Measurements from ENCODE around the gene C9orf50.

The C9orf50 gene

DNA sequence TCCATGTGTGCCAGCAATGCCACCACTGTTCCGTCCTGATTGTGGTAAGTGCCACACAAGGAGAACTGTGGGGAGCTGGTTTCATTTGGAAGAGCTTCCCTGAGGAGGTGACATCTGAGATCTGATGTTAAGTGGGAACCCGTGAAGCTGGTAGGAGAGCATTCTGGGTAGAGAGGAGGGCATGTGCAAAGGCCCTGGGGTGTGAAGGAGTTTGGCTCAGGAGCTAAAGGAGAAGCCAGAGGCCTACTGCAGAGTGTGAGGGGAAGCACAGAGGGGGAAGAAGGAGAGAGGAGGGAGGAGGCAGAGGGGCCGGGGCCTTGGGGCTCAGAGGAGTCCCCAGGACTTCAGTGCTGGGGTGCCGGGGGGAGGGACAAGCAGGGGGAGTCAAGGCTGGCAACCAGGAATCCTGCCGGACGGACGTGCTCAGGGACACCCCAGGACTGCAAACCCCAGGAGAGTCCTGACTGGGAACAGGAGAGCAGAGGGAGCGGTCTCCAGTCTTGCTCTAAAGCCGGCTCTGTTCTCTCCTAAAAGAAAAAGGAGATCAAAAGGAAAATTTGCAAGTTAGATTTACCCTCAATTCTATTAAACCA, 19.7 kb downstream of the C9orf50 start:
- ChIA-PET CTCF (no interaction called here), POLR2A (interaction anchor here (1.0 kb wide), 1 partner anchor 19 kb away, joined by 3 read pairs; no protein-coding TSS in a partner anchor)
- TF ChIP-seq ZNF384 (IDR thresholded peaks at IDR 0.05) (no peak), FOXK2 (IDR thresholded peaks at IDR 0.05) (no peak), FOXA1 (IDR thresholded peaks at IDR 0.05) (no peak), BHLHE40 (IDR thresholded peaks at IDR 0.05; ENCODE audit: borderline replicate concordance) (no peak), HDGF (IDR thresholded peaks at IDR 0.05; ENCODE audit: borderline replicate concordance) (no peak), LEF1 (IDR thresholded peaks at IDR 0.05; ENCODE audit: borderline replicate concordance) (no peak), ELF4 (IDR thresholded peaks at IDR 0.05) (no peak), FOXM1 (IDR thresholded peaks at IDR 0.05; ENCODE audit: borderline replicate concordance) (no peak), SUZ12 (IDR thresholded peaks at IDR 0.05) (no peak), SP1 (IDR thresholded peaks at IDR 0.05) (no peak), NFRKB (IDR thresholded peaks at IDR 0.05) (no peak), CTBP1 (IDR thresholded peaks at IDR 0.05; ENCODE audit: borderline replicate concordance) (no peak), L3MBTL2 (conservative IDR thresholded peaks at IDR 0.05) (no peak), TARDBP (IDR thresholded peaks at IDR 0.05) (no peak), ARNT (IDR thresholded peaks at IDR 0.05) (no peak)
- TF ChIP-seq, protein P1, sequence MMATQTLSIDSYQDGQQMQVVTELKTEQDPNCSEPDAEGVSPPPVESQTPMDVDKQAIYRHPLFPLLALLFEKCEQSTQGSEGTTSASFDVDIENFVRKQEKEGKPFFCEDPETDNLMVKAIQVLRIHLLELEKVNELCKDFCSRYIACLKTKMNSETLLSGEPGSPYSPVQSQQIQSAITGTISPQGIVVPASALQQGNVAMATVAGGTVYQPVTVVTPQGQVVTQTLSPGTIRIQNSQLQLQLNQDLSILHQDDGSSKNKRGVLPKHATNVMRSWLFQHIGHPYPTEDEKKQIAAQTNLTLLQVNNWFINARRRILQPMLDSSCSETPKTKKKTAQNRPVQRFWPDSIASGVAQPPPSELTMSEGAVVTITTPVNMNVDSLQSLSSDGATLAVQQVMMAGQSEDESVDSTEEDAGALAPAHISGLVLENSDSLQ (IDR thresholded peaks at IDR 0.05): no peak
- DNase-seq (ENCODE audit: extremely low spot score): no peak

DNA sequence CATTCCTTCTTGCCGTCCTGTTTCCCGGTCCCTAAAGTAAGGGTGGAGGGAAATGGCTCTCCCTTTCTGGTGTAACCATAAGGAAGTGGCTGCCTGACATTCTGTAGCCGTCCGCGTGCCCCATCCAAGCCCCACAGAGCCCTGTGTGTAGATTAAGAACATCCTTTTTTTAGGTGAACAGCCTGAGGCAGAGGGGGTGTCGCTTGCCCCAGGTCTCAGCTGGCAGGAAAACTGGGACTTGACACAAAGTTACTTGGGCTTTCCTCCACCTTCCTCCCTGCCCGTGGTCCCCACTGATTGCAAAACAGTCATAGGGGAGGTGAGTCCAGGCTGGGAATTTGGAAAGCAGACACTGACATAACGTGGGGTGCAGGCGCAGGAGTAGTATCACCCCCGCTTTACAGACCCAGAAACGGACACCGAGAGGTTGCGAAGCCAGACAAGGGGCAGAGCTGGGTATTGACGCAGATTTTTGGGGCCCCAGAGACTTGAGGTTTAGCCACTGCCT, 22.8 kb downstream of the C9orf50 start:
- ChIA-PET POLR2A (no interaction called here), CTCF (no interaction called here)
- TF ChIP-seq FOXM1 (IDR thresholded peaks at IDR 0.05; ENCODE audit: borderline replicate concordance): no peak
- no peak for TF ChIP-seq ARNT (IDR thresholded peaks at IDR 0.05)
- no peak for TF ChIP-seq CTBP1 (IDR thresholded peaks at IDR 0.05; ENCODE audit: borderline replicate concordance)
- TF ChIP-seq ELF4 (IDR thresholded peaks at IDR 0.05): no peak
- TF ChIP-seq L3MBTL2 (conservative IDR thresholded peaks at IDR 0.05): no peak
- TF ChIP-seq SP1 (IDR thresholded peaks at IDR 0.05): no peak
- TF ChIP-seq LEF1 (IDR thresholded peaks at IDR 0.05; ENCODE audit: borderline replicate concordance): no peak
- TF ChIP-seq, protein P1 (IDR thresholded peaks at IDR 0.05): no peak
- TF ChIP-seq FOXK2 (IDR thresholded peaks at IDR 0.05): no peak
- TF ChIP-seq TARDBP (IDR thresholded peaks at IDR 0.05): no peak
- TF ChIP-seq NFRKB (IDR thresholded peaks at IDR 0.05): no peak
- no peak for TF ChIP-seq FOXA1 (IDR thresholded peaks at IDR 0.05)
- no peak for TF ChIP-seq SUZ12 (IDR thresholded peaks at IDR 0.05)
- no peak for TF ChIP-seq ZNF384 (IDR thresholded peaks at IDR 0.05)
- TF ChIP-seq BHLHE40 (IDR thresholded peaks at IDR 0.05; ENCODE audit: borderline replicate concordance): no peak
- no peak for TF ChIP-seq HDGF (IDR thresholded peaks at IDR 0.05; ENCODE audit: borderline replicate concordance)
- no peak for DNase-seq (ENCODE audit: extremely low spot score)

GRCh38 chr9:129597355-129598088, 23.4 kb downstream of the C9orf50 start:
- ChIA-PET CTCF (no interaction called here), POLR2A (no interaction called here)
- no peak for TF ChIP-seq HDGF (IDR thresholded peaks at IDR 0.05; ENCODE audit: borderline replicate concordance)
- TF ChIP-seq BHLHE40 (IDR thresholded peaks at IDR 0.05; ENCODE audit: borderline replicate concordance): no peak
- TF ChIP-seq FOXA1 (IDR thresholded peaks at IDR 0.05): no peak
- TF ChIP-seq ELF4 (IDR thresholded peaks at IDR 0.05): no peak
- TF ChIP-seq SP1 (IDR thresholded peaks at IDR 0.05): no peak
- no peak for TF ChIP-seq FOXK2 (IDR thresholded peaks at IDR 0.05)
- no peak for TF ChIP-seq NFRKB (IDR thresholded peaks at IDR 0.05)
- no peak for TF ChIP-seq ZNF384 (IDR thresholded peaks at IDR 0.05)
- TF ChIP-seq TARDBP (IDR thresholded peaks at IDR 0.05): no peak
- TF ChIP-seq FOXM1 (IDR thresholded peaks at IDR 0.05; ENCODE audit: borderline replicate concordance): no peak
- no peak for TF ChIP-seq LEF1 (IDR thresholded peaks at IDR 0.05; ENCODE audit: borderline replicate concordance)
- no peak for TF ChIP-seq SUZ12 (IDR thresholded peaks at IDR 0.05)
- no peak for TF ChIP-seq L3MBTL2 (conservative IDR thresholded peaks at IDR 0.05)
- TF ChIP-seq ARNT (IDR thresholded peaks at IDR 0.05): no peak
- no peak for TF ChIP-seq CTBP1 (IDR thresholded peaks at IDR 0.05; ENCODE audit: borderline replicate concordance)
- TF ChIP-seq, protein P1 (IDR thresholded peaks at IDR 0.05): no peak
- DNase-seq (ENCODE audit: extremely low spot score): no peak

GRCh38 chr9:129596541-129597331, 24.2 kb downstream of the C9orf50 start:
- CTCF ChIA-PET: no interaction called here
- DNase-seq (ENCODE audit: extremely low spot score): no peak
- POLR2A ChIA-PET: interaction anchor here (0.6 to 1.4 kb wide), 2 partner anchors 10 to 13 kb away, joined by 3 to 5 read pairs; no protein-coding TSS in a partner anchor
- TF ChIP-seq, protein P1 (IDR thresholded peaks at IDR 0.05): no peak
- TF ChIP-seq NFRKB (IDR thresholded peaks at IDR 0.05) (no peak), ELF4 (IDR thresholded peaks at IDR 0.05) (no peak), CTBP1 (IDR thresholded peaks at IDR 0.05; ENCODE audit: borderline replicate concordance) (no peak), ARNT (IDR thresholded peaks at IDR 0.05) (no peak), FOXK2 (IDR thresholded peaks at IDR 0.05) (no peak), HDGF (IDR thresholded peaks at IDR 0.05; ENCODE audit: borderline replicate concordance) (no peak), FOXA1 (IDR thresholded peaks at IDR 0.05) (no peak), L3MBTL2 (conservative IDR thresholded peaks at IDR 0.05) (no peak), ZNF384 (IDR thresholded peaks at IDR 0.05) (no peak), TARDBP (IDR thresholded peaks at IDR 0.05) (no peak), FOXM1 (IDR thresholded peaks at IDR 0.05; ENCODE audit: borderline replicate concordance) (no peak), SP1 (IDR thresholded peaks at IDR 0.05) (no peak), LEF1 (IDR thresholded peaks at IDR 0.05; ENCODE audit: borderline replicate concordance) (no peak)
